Measurements from ENCODE around the gene STK35. TPM values are rescaled to one million over a fixed set of nuclear protein-coding genes. Genes with fewer than 3 reads are reported as not detected.

The STK35 gene
- total RNA-seq, 1 experiment from 2014 or later: 38.4 TPM

DNA sequence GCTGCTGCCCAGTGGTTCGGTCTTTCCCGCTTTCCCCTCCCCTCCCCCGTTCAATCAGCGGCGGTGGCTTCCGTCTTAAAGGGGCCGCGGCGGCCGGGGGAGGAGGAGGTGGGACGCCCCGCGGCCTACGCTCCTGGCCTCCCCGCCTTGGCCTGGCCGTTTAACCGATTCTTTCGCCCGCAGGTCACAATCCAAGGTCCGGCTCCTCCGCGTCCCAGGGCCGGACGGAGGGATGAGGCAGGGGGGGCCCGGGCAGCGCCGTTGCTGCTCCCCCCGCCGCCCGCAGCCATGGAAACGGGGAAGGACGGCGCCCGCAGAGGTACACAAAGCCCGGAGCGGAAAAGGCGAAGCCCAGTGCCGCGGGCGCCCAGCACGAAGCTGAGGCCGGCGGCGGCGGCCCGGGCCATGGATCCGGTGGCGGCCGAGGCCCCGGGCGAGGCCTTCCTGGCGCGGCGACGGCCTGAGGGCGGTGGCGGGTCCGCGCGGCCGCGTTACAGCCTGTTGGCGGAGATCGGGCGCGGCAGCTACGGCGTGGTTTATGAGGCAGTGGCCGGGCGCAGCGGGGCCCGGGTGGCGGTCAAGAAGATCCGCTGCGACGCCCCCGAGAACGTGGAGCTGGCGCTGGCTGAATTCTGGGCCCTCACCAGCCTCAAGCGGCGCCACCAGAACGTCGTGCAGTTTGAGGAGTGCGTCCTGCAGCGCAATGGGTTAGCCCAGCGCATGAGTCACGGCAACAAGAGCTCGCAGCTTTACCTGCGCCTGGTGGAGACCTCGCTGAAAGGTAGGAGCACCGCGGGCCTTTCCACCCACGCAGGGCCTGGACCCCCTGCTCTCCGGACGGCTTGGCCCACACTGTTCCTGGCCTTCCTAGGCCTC, 1.2 kb downstream of the STK35 start:
- CTCF ChIA-PET: interaction anchor here (0.7 to 1.7 kb wide), 3 partner anchors 9 to 1813 kb away, joined by 3 to 14 read pairs (median 5); no protein-coding TSS in a partner anchor
- H3K4me3 ChIP-seq (ENCODE audit: low read length): peak overlapping the region; percentile 87
- H3K9me2 ChIP-seq (replicated peaks; ENCODE audit: low read length): no peaks in the 10 kb centered on the region
- H3K4me2 ChIP-seq (ENCODE audit: low read length): peak overlapping the region; percentile 97
- H3K27ac ChIP-seq (ENCODE audit: low read length): peak overlapping the region; percentile 88
- no TSS peak for BruUV-seq (replicated peaks)
- H2AFZ ChIP-seq (ENCODE audit: low read length): peak overlapping the region; percentile 86
- no peaks in the 10 kb centered on the region for H3K9me3 ChIP-seq (ENCODE audit: low read length)
- intact Hi-C loops (cut with micrococcal nuclease): loop anchor here (10.0 kb wide), 3 partner anchors 198 to 352 kb away; no protein-coding TSS in a partner anchor
- POLR2A ChIA-PET (ENCODE audit: unreplicated experiment): interaction anchor here (0.6 kb wide), 3 partner anchors 67 to 1271 kb away, joined by 3 to 4 read pairs (median 3); no protein-coding TSS in a partner anchor
- peak overlapping the region; percentile 92 for H3K9ac ChIP-seq (ENCODE audit: low read length)
- peaks cover 30% of the 10 kb centered on the region for H4K20me1 ChIP-seq (ENCODE audit: low read length)
- peaks cover 23% of the 10 kb centered on the region for H3K36me3 ChIP-seq (ENCODE audit: low read depth, low read length)
- no peaks in the 10 kb centered on the region for H3K27me3 ChIP-seq (ENCODE audit: low read length)
- DNase-seq (peak; percentile 85), ATAC-seq (peak; percentile 52)
- peaks cover 27% of the 10 kb centered on the region for H3K4me1 ChIP-seq (ENCODE audit: insufficient read depth, low read length)
- TF ChIP-seq EZH2phosphoT487 (IDR thresholded peaks at IDR 0.05; ENCODE audit: borderline replicate concordance, low read length) (no peak), EZH2 (IDR thresholded peaks at IDR 0.05; ENCODE audit: low read length, unreplicated experiment) (no peak)
- H3F3A ChIP-seq (ENCODE audit: low read length, unreplicated experiment): no peaks in the 10 kb centered on the region
- peaks cover 51% of the 10 kb centered on the region for H3K79me2 ChIP-seq (ENCODE audit: low read length)

DNA sequence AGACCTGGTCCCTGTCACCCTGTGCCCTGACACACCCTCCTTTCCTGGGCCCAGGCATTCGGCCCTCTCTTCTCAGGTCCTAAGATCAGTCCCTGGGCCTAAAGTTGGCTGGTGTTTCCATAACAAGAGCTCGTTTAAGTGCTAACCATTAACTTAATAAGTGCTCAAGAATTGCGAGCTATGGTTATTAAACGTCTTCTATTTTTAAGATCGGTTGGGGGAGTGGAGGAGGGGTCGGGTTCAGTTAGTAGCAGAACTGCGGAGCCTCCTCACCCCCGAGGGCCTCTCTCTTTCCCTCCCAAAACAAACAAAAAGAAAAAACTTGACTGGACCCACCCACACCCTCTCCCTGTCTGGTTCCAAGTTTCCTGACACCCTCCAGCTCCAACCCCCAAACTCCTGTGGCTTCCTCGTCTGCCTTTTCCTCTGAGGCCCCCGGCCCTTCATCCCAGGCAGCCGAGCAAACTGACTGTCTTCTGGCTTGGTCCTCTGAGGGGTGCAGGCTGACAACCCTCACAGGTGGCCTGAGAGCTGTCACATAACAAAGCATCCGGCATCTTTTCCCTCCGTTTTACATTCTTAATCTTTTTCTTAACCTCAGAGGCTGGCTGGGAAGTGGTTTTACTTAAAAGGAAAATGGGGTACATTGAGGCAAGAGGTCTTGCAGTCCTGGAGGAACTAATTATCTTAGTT, 2.0 kb downstream of the STK35 start:
- ChIA-PET POLR2A (ENCODE audit: unreplicated experiment) (interaction anchor here (0.6 kb wide), 3 partner anchors 67 to 1272 kb away, joined by 3 to 4 read pairs (median 3); no protein-coding TSS in a partner anchor), CTCF (interaction anchor here (0.7 to 1.7 kb wide), 3 partner anchors 10 to 1812 kb away, joined by 3 to 14 read pairs (median 5); no protein-coding TSS in a partner anchor)
- peak overlapping the region; percentile 88 for H3K27ac ChIP-seq (ENCODE audit: low read length)
- H3K9me3 ChIP-seq (ENCODE audit: low read length): no peaks in the 10 kb centered on the region
- H3K9me2 ChIP-seq (replicated peaks; ENCODE audit: low read length): no peaks in the 10 kb centered on the region
- peaks cover 30% of the 10 kb centered on the region for H4K20me1 ChIP-seq (ENCODE audit: low read length)
- peak overlapping the region; percentile 97 for H3K4me2 ChIP-seq (ENCODE audit: low read length)
- H3K79me2 ChIP-seq (ENCODE audit: low read length): peaks cover 57% of the 10 kb centered on the region
- TF ChIP-seq EZH2 (IDR thresholded peaks at IDR 0.05; ENCODE audit: low read length, unreplicated experiment): no peak
- no peak for TF ChIP-seq EZH2phosphoT487 (IDR thresholded peaks at IDR 0.05; ENCODE audit: borderline replicate concordance, low read length)
- TF ChIP-seq, protein P1, sequence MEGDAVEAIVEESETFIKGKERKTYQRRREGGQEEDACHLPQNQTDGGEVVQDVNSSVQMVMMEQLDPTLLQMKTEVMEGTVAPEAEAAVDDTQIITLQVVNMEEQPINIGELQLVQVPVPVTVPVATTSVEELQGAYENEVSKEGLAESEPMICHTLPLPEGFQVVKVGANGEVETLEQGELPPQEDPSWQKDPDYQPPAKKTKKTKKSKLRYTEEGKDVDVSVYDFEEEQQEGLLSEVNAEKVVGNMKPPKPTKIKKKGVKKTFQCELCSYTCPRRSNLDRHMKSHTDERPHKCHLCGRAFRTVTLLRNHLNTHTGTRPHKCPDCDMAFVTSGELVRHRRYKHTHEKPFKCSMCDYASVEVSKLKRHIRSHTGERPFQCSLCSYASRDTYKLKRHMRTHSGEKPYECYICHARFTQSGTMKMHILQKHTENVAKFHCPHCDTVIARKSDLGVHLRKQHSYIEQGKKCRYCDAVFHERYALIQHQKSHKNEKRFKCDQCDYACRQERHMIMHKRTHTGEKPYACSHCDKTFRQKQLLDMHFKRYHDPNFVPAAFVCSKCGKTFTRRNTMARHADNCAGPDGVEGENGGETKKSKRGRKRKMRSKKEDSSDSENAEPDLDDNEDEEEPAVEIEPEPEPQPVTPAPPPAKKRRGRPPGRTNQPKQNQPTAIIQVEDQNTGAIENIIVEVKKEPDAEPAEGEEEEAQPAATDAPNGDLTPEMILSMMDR (conservative IDR thresholded peaks at IDR 0.05; ENCODE audit: low read depth, low read length): no peak
- H2AFZ ChIP-seq (ENCODE audit: low read length): peak overlapping the region; percentile 86
- peak overlapping the region; percentile 92 for H3K9ac ChIP-seq (ENCODE audit: low read length)
- peak overlapping the region; percentile 87 for H3K4me3 ChIP-seq (ENCODE audit: low read length)
- no peaks in the 10 kb centered on the region for H3K27me3 ChIP-seq (ENCODE audit: low read length)
- intact Hi-C loops (cut with micrococcal nuclease): loop anchor here (10.0 kb wide), 3 partner anchors 199 to 351 kb away; no protein-coding TSS in a partner anchor
- peaks cover 31% of the 10 kb centered on the region for H3K4me1 ChIP-seq (ENCODE audit: insufficient read depth, low read length)
- DNase-seq: no peak
- TSS peak; percentile 34 for BruUV-seq (replicated peaks)
- ATAC-seq: no peak
- no peaks in the 10 kb centered on the region for H3F3A ChIP-seq (ENCODE audit: low read length, unreplicated experiment)
- H3K36me3 ChIP-seq (ENCODE audit: low read depth, low read length): peaks cover 23% of the 10 kb centered on the region

DNA sequence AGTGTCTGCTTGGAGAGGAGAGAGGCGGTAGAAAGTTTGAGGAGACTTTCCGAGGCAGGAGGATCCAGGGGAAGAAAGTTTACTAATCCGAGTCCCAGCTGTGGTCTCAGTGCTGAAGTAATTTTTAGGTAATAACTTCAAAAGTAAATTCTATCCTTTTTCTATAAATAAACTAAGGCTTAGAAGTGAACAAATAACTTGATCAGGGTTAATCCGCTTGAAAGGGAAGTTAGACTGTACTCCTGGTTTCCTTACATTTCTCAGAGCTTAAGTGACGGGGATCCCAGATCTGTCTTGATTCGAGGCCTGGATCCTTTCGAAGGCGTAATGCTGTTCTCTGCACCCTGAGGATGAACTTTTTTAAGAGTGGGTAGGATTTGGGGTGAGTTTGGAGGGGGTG, 2.6 kb downstream of the STK35 start:
- no TSS peak for BruUV-seq (replicated peaks)
- DNase-seq (no peak), ATAC-seq (no peak)
- Histone ChIP-seq H3K27me3 (ENCODE audit: low read length) (no peaks in the 10 kb centered on the region), H3K27ac (ENCODE audit: low read length) (no peak overlapping the region), H3K4me2 (ENCODE audit: low read length) (peak overlapping the region; percentile 97), H3K9ac (ENCODE audit: low read length) (peak overlapping the region; percentile 92), H4K20me1 (ENCODE audit: low read length) (peaks cover 31% of the 10 kb centered on the region), H3K4me3 (ENCODE audit: low read length) (peak overlapping the region; percentile 87), H3K9me2 (replicated peaks; ENCODE audit: low read length) (no peaks in the 10 kb centered on the region), H3F3A (ENCODE audit: low read length, unreplicated experiment) (no peaks in the 10 kb centered on the region), H3K4me1 (ENCODE audit: insufficient read depth, low read length) (peaks cover 38% of the 10 kb centered on the region), H3K9me3 (ENCODE audit: low read length) (no peaks in the 10 kb centered on the region), H3K79me2 (ENCODE audit: low read length) (peaks cover 59% of the 10 kb centered on the region), H2AFZ (ENCODE audit: low read length) (no peak overlapping the region), H3K36me3 (ENCODE audit: low read depth, low read length) (peaks cover 23% of the 10 kb centered on the region)
- intact Hi-C loops (cut with micrococcal nuclease): loop anchor here (10.0 kb wide), 3 partner anchors 199 to 351 kb away; no protein-coding TSS in a partner anchor
- TF ChIP-seq EZH2phosphoT487 (IDR thresholded peaks at IDR 0.05; ENCODE audit: borderline replicate concordance, low read length) (no peak), EZH2 (IDR thresholded peaks at IDR 0.05; ENCODE audit: low read length, unreplicated experiment) (no peak)
- TF ChIP-seq, protein P1 (conservative IDR thresholded peaks at IDR 0.05; ENCODE audit: low read depth, low read length): no peak
- CTCF ChIA-PET: interaction anchor here (1.1 kb wide), 1 partner anchor 11 kb away, joined by 5 read pairs; no protein-coding TSS in a partner anchor
- POLR2A ChIA-PET (ENCODE audit: unreplicated experiment): interaction anchor here (0.6 kb wide), 1 partner anchor 8 kb away, joined by 3 read pairs; no protein-coding TSS in a partner anchor
